Endothelial cell (in vitro differentiated cells): ENCODE results near the gene FOXP2. TPM values are rescaled to one million over a fixed set of nuclear protein-coding genes. Genes with fewer than 3 reads are reported as not detected.

Source experiments
- DNase-seq: peaks from one replicate; pipeline ENCODE4 v3.0.0; 2021; ENCODE audit warnings: low spot score
- H3K27ac Mint-ChIP-seq: one replicate; pipeline ENCODE4 v1.8.0; 2021; ENCODE audit warnings: mixed read lengths, inconsistent platforms; ENCODE audit not compliant: unreplicated experiment
- H3K27me3 Mint-ChIP-seq: one replicate; pipeline ENCODE4 v1.8.0; 2021; ENCODE audit warnings: mild to moderate bottlenecking, moderate library complexity, mixed read lengths, inconsistent platforms; ENCODE audit not compliant: unreplicated experiment
- H3K36me3 Mint-ChIP-seq: one replicate; pipeline ENCODE4 v1.8.0; 2021; ENCODE audit warnings: mild to moderate bottlenecking, low read depth, mixed read lengths, inconsistent platforms; ENCODE audit not compliant: unreplicated experiment
- H3K4me1 Mint-ChIP-seq: one replicate; pipeline ENCODE4 v1.8.0; 2021; ENCODE audit warnings: mild to moderate bottlenecking, mixed read lengths, inconsistent platforms; ENCODE audit not compliant: unreplicated experiment
- H3K4me3 Mint-ChIP-seq: one replicate; pipeline ENCODE4 v1.8.0; 2021; ENCODE audit warnings: mild to moderate bottlenecking, mixed read lengths, inconsistent platforms; ENCODE audit not compliant: unreplicated experiment
- H3K9me3 Mint-ChIP-seq: one replicate; pipeline ENCODE4 v1.8.0; 2021; ENCODE audit warnings: mixed read lengths, inconsistent platforms; ENCODE audit not compliant: unreplicated experiment
- CTCF ChIP-seq: fragments of 200-600 bp; sonication (generic); IDR thresholded peaks from one replicate; pipeline ENCODE4 v1.5.0; 2021; ENCODE audit warnings: antibody characterized with exemption; ENCODE audit not compliant: unreplicated experiment
- total RNA-seq: library from RNA; stranded (reverse); fragmentation: NEBNext Ultra II Directional; extraction: Animal tissue kit (Norgen Biotek cat#: 25700); gene quantifications from one replicate; pipeline ENCODE4 v1.2.1, GENCODE V29; 2021; ENCODE audit not compliant: unreplicated experiment

Gene FOXP2
- total RNA-seq, 1 donor from 2014 or later = 9.1 TPM

- no peak for TF ChIP-seq CTCF
- Mint-ChIP-seq H3K27ac (no peak overlapping the region), H3K4me3 (no peak overlapping the region), H3K36me3 (no peaks in the 10 kb centered on the region), H3K27me3 (no peaks in the 10 kb centered on the region), H3K9me3 (no peaks in the 10 kb centered on the region), H3K4me1 (no peaks in the 10 kb centered on the region)
- no peak for DNase-seq
Measured at GRCh38 chr7:114687238-114687637, 272.6 kb downstream of the FOXP2 start.

GRCh38 chr7:114688443-114689055 is 273.9 kb downstream of the FOXP2 start:
- H3K36me3 Mint-ChIP-seq = no peaks in the 10 kb centered on the region
- H3K4me3 Mint-ChIP-seq = no peak overlapping the region
- DNase-seq = no peak
- no peak for TF ChIP-seq CTCF
- no peaks in the 10 kb centered on the region for H3K9me3 Mint-ChIP-seq
- H3K4me1 Mint-ChIP-seq = no peaks in the 10 kb centered on the region
- no peaks in the 10 kb centered on the region for H3K27me3 Mint-ChIP-seq
- H3K27ac Mint-ChIP-seq = no peak overlapping the region

GRCh38 chr7:114689406-114689805 is 274.8 kb downstream of the FOXP2 start:
- H3K4me1 Mint-ChIP-seq = no peaks in the 10 kb centered on the region
- DNase-seq = no peak
- no peak overlapping the region for H3K4me3 Mint-ChIP-seq
- no peaks in the 10 kb centered on the region for H3K9me3 Mint-ChIP-seq
- no peaks in the 10 kb centered on the region for H3K27me3 Mint-ChIP-seq
- no peaks in the 10 kb centered on the region for H3K36me3 Mint-ChIP-seq
- TF ChIP-seq CTCF = no peak
- no peak overlapping the region for H3K27ac Mint-ChIP-seq

GRCh38 chr7:114691605-114692004 is 277.0 kb downstream of the FOXP2 start:
- no peaks in the 10 kb centered on the region for H3K27me3 Mint-ChIP-seq
- no peak overlapping the region for H3K4me3 Mint-ChIP-seq
- H3K27ac Mint-ChIP-seq = no peak overlapping the region
- no peaks in the 10 kb centered on the region for H3K4me1 Mint-ChIP-seq
- no peak for DNase-seq
- no peaks in the 10 kb centered on the region for H3K9me3 Mint-ChIP-seq
- no peak for TF ChIP-seq CTCF
- no peaks in the 10 kb centered on the region for H3K36me3 Mint-ChIP-seq

GRCh38 chr7:114695182-114695581 is 280.6 kb downstream of the FOXP2 start:
- TF ChIP-seq CTCF = no peak
- Mint-ChIP-seq H3K4me1 (peaks cover 8% of the 10 kb centered on the region), H3K4me3 (no peak overlapping the region), H3K27me3 (peaks cover 2% of the 10 kb centered on the region), H3K9me3 (no peaks in the 10 kb centered on the region), H3K27ac (no peak overlapping the region), H3K36me3 (no peaks in the 10 kb centered on the region)
- DNase-seq = no peak
